ENCODE data around the gene SLC2A6.

DNA sequence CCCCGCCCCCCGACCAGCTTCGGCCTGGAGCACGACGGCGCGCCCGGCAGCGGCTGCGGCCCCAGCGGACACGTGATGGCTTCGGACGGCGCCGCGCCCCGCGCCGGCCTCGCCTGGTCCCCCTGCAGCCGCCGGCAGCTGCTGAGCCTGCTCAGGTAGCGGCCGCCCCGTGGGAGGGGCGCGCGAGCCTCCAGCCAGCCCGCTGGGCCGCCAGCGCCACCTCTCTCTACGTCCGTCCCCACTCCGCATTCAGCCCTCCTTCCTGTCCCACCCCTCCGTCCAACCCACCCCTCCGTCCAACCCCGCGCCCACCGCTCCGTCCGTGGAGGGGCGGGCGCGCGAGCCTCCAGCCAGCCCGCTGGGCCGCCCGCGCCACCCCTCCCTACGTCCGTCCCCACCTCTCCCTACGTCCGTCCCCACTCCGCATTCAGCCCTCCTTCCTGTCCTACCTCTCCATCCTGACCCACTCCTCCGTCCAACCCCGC lies 50.2 kb downstream of the SLC2A6 start:
- TF ChIP-seq, protein P1, sequence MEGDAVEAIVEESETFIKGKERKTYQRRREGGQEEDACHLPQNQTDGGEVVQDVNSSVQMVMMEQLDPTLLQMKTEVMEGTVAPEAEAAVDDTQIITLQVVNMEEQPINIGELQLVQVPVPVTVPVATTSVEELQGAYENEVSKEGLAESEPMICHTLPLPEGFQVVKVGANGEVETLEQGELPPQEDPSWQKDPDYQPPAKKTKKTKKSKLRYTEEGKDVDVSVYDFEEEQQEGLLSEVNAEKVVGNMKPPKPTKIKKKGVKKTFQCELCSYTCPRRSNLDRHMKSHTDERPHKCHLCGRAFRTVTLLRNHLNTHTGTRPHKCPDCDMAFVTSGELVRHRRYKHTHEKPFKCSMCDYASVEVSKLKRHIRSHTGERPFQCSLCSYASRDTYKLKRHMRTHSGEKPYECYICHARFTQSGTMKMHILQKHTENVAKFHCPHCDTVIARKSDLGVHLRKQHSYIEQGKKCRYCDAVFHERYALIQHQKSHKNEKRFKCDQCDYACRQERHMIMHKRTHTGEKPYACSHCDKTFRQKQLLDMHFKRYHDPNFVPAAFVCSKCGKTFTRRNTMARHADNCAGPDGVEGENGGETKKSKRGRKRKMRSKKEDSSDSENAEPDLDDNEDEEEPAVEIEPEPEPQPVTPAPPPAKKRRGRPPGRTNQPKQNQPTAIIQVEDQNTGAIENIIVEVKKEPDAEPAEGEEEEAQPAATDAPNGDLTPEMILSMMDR (IDR thresholded peaks at IDR 0.05): no peak
- no peak for TF ChIP-seq POLR2A (IDR thresholded peaks at IDR 0.05)
